Transverse colon (tissue), 4 donors: ENCODE data around the gene DOCK1. TPM values are rescaled to one million over a fixed set of nuclear protein-coding genes. Genes with fewer than 3 reads are reported as not detected.

Experiments
- DNase-seq: peaks from one replicate; pipeline ENCODE4 v3.0.0-alpha.2; 2019
- H3K27ac ChIP-seq, 4 donors: fragments of 200-600 bp; sonication (generic); 2 replicates each; pipeline ENCODE4 v1.5.1; 2016 to 2018; ENCODE audit warnings: inconsistent platforms in 4 of 4
- H3K27me3 ChIP-seq: fragments of 200-600 bp; sonication (generic); 2 replicates; pipeline ENCODE4 v1.5.1; 2017; ENCODE audit warnings: inconsistent platforms
- H3K36me3 ChIP-seq, 4 donors: fragments of 200-600 bp; sonication (generic); 2 replicates each; pipeline ENCODE4 v1.5.1; 2017 to 2019; ENCODE audit warnings: inconsistent platforms in 4 of 4
- H3K4me1 ChIP-seq, 4 donors: fragments of 200-600 bp; sonication (generic); 2 replicates each; pipeline ENCODE4 v1.5.1; 2017 to 2020; ENCODE audit warnings: inconsistent platforms in 4 of 4
- H3K4me3 ChIP-seq, 4 donors: fragments of 200-600 bp; sonication (generic); 1 replicate in 1 of 4; 2 replicates in 3 of 4; pipeline versions ENCODE4 v1.5.1 to v1.6.1; 2017 to 2019; ENCODE audit warnings: inconsistent platforms in 4 of 4
- H3K9me3 ChIP-seq, 2 donors: fragments of 200-600 bp; sonication (generic); 2 replicates each; pipeline ENCODE4 v1.5.1; 2017 to 2019; ENCODE audit warnings: inconsistent platforms in 2 of 2
- EP300 ChIP-seq: sonication (generic); formaldehyde crosslinking; IDR thresholded peaks from one replicate; pipeline ENCODE4 v1.6.1; 2017; ENCODE audit warnings: antibody characterized with exemption, low read depth
- POLR2A ChIP-seq: fragments of 450-650 bp; IDR thresholded peaks from one replicate; pipeline ENCODE4 v1.6.1; 2016; ENCODE audit warnings: antibody characterized with exemption, mild to moderate bottlenecking, moderate library complexity
- POLR2AphosphoS5 ChIP-seq, 3 donors: sonication (generic); formaldehyde crosslinking; IDR thresholded peaks; one replicate each; pipeline ENCODE4 v1.6.1; 2016; ENCODE audit warnings: antibody characterized with exemption in 3 of 3
- WGBS, 2 donors: methylation state at CpG; one replicate each; pipeline ENCODE4 v1.1.5; 2018; ENCODE audit warnings: low coverage in 1 of 2; 5-methylcytosine and 5-hydroxymethylcytosine counted together
- in situ Hi-C, 4 donors: fragments of 200-750 bp; cut with MboI; loops; one replicate each; pipeline versions ENCODE4 v1.15.0 to v1.15.1; 2017; ENCODE audit warnings: low sequenced_read_pairs in 3 of 4, low pct_ligation_motif_present in 1 of 4, low pct_unique_long_range_greater_than_20kb in 1 of 4
- intact Hi-C: fragments of 100-400 bp; cut with DNase I; formaldehyde crosslinking; loops from one replicate; pipeline ENCODE4 v1.15.1; 2023; ENCODE audit warnings: low total_unique reads
- total RNA-seq, 4 donors: library from RNA; depleted of rRNA; stranded (reverse); fragments of >200 nt; gene quantifications; one replicate each; pipeline ENCODE4 v1.1.0, GENCODE V29; 2016
- TF ChIP-seq, protein P1 (sequence below), 5 experiments: fragments of 200-600 bp in 3 of 5; fragments of 450-650 bp in 2 of 5; sonication (generic) in 3 of 5; IDR thresholded peaks; 1 replicate in 2 of 5; 2 replicates in 3 of 5; pipeline ENCODE4 v1.5.1; 2016 to 2017; ENCODE audit warnings: antibody characterized with exemption in 5 of 5, inconsistent platforms in 3 of 5, mild to moderate bottlenecking in 2 of 5, moderate library complexity in 1 of 5

Gene DOCK1
- total RNA-seq, 4 donors from 2014 or later, result 75.1 to 200 (median 92.5) TPM

DNA sequence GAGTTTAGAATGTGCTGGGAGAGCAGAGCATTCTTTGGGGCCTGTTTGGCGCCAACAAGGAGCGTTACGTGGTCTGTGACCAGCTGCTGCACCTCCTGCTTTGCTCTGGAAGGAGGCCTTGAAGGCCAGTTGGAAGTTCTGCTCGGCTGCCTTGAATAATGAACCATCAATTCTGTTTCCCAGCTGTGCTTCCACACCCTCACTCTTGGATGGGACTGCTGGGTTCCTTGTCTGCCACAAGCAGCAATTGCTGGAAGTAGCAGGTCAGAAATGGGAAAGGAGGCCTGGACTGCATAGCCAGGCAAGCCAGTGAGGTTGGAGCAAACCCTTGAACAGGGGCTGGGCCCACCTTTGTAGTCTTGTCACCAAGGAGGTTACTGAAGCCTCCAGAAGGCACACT, 377.8 kb downstream of the DOCK1 start:
- Histone ChIP-seq H3K4me1 (no peaks in the 10 kb centered on the region), H3K27me3 (no peaks in the 10 kb centered on the region), H3K36me3 (peaks cover 0 to 1% (median 0%) of the 10 kb centered on the region in 4 donors), H3K4me3 (no peak overlapping the region), H3K9me3 (peaks cover 0 to 2% of the 10 kb centered on the region in 2 donors), H3K27ac (no peak overlapping the region)
- DNase-seq, result no peak
- 68% methylated on average over 4 of the region's 4 CpGs; no CpG with 5 or more reads in 1 of the 2 donors for WGBS, 2 donors
- TF ChIP-seq POLR2AphosphoS5 (IDR thresholded peaks at IDR 0.05), result no peak
- no peak for TF ChIP-seq EP300
- TF ChIP-seq, protein P1, sequence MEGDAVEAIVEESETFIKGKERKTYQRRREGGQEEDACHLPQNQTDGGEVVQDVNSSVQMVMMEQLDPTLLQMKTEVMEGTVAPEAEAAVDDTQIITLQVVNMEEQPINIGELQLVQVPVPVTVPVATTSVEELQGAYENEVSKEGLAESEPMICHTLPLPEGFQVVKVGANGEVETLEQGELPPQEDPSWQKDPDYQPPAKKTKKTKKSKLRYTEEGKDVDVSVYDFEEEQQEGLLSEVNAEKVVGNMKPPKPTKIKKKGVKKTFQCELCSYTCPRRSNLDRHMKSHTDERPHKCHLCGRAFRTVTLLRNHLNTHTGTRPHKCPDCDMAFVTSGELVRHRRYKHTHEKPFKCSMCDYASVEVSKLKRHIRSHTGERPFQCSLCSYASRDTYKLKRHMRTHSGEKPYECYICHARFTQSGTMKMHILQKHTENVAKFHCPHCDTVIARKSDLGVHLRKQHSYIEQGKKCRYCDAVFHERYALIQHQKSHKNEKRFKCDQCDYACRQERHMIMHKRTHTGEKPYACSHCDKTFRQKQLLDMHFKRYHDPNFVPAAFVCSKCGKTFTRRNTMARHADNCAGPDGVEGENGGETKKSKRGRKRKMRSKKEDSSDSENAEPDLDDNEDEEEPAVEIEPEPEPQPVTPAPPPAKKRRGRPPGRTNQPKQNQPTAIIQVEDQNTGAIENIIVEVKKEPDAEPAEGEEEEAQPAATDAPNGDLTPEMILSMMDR (IDR thresholded peaks at IDR 0.05), result no peak
- TF ChIP-seq POLR2A, result no peak
- intact Hi-C loops, result no loop called here
- in situ Hi-C loops, result no loop called here

- H3K4me3 ChIP-seq, result no peak overlapping the region
- peaks cover 0 to 5% (median 0%) of the 10 kb centered on the region in 4 donors for H3K36me3 ChIP-seq
- H3K4me1 ChIP-seq, result no peaks in the 10 kb centered on the region
- in situ Hi-C loops (no loop called here), intact Hi-C loops (no loop called here)
- H3K9me3 ChIP-seq, result peaks cover 0 to 6% of the 10 kb centered on the region in 2 donors
- TF ChIP-seq, protein P1 (IDR thresholded peaks at IDR 0.05), result no peak
- no peak for TF ChIP-seq POLR2AphosphoS5 (IDR thresholded peaks at IDR 0.05)
- TF ChIP-seq EP300, result no peak
- no peak for TF ChIP-seq POLR2A
- H3K27ac ChIP-seq, result no peak overlapping the region
- H3K27me3 ChIP-seq, result no peaks in the 10 kb centered on the region
- WGBS, 2 donors, result 80 to 81% methylated on average over 3 of the region's 3 CpGs
- no peak for DNase-seq
These were observed 378.3 kb downstream of the DOCK1 start for GRCh38 chr10:127283576-127283975.

GRCh38 chr10:127290850-127291249, 385.6 kb downstream of the DOCK1 start:
- H3K4me3 ChIP-seq, result no peak overlapping the region
- H3K36me3 ChIP-seq, result peaks cover 0 to 5% (median 0%) of the 10 kb centered on the region in 4 donors
- no peak for DNase-seq
- no peaks in the 10 kb centered on the region for H3K4me1 ChIP-seq
- peaks cover 0 to 6% of the 10 kb centered on the region in 2 donors for H3K9me3 ChIP-seq
- intact Hi-C loops (no loop called here), in situ Hi-C loops (no loop called here)
- WGBS, 2 donors, result 45 to 72% methylated on average over 2 to 4 of the region's 4 CpGs
- H3K27ac ChIP-seq, result no peak overlapping the region
- H3K27me3 ChIP-seq, result no peaks in the 10 kb centered on the region
- no peak for TF ChIP-seq POLR2A
- no peak for TF ChIP-seq POLR2AphosphoS5 (IDR thresholded peaks at IDR 0.05)

GRCh38 chr10:127291329-127291728, 386.1 kb downstream of the DOCK1 start:
- Histone ChIP-seq H3K36me3 (peaks cover 0 to 5% (median 0%) of the 10 kb centered on the region in 4 donors), H3K9me3 (peaks cover 0 to 6% of the 10 kb centered on the region in 2 donors), H3K27me3 (no peaks in the 10 kb centered on the region), H3K4me3 (no peak overlapping the region), H3K4me1 (no peaks in the 10 kb centered on the region), H3K27ac (no peak overlapping the region)
- no peak for DNase-seq
- no peak for TF ChIP-seq EP300
- no peak for TF ChIP-seq POLR2AphosphoS5 (IDR thresholded peaks at IDR 0.05)
- no peak for TF ChIP-seq POLR2A
- TF ChIP-seq, protein P1 (IDR thresholded peaks at IDR 0.05), result no peak
- 94% methylated on average over 8 of the region's 8 CpGs; no CpG with 5 or more reads in 1 of the 2 donors for WGBS, 2 donors
- in situ Hi-C loops (no loop called here), intact Hi-C loops (no loop called here)

DNA sequence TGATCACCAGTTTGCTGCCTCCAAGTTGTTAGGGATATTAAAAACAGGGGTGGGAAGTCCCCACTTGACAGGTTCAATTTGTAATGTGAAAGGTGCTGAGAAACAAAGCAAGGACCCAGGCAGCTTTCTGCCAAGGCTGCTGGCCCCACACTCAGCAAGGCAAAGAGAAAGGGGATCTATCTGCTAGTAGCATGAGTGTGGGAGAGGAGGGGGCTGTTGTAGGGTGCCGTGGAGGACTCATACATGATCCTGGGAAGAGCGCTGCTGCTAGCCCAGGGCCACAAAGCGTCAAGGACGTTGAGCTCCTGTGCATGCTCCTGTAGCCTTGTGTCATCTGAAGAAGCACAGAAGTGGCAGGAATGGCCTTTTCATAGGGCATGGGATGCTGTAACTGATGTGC, 387.7 kb downstream of the DOCK1 start:
- 93% methylated on average over 4 of the region's 4 CpGs; no CpG with 5 or more reads in 1 of the 2 donors for WGBS, 2 donors
- Histone ChIP-seq H3K36me3 (peaks cover 0 to 5% (median 0%) of the 10 kb centered on the region in 4 donors), H3K4me1 (no peaks in the 10 kb centered on the region), H3K27ac (no peak overlapping the region), H3K9me3 (peaks cover 0 to 6% of the 10 kb centered on the region in 2 donors), H3K4me3 (no peak overlapping the region), H3K27me3 (no peaks in the 10 kb centered on the region)
- intact Hi-C loops, result no loop called here
- in situ Hi-C loops, result no loop called here
- no peak for DNase-seq
- TF ChIP-seq POLR2AphosphoS5 (IDR thresholded peaks at IDR 0.05) (no peak), POLR2A (no peak), EP300 (no peak)
- TF ChIP-seq, protein P1 (IDR thresholded peaks at IDR 0.05), result no peak
